BE2C (cell line): ENCODE measurements around the gene GTF2I.

Source experiments
- DNase-seq: peaks from one replicate; pipeline ENCODE4 v3.0.0-alpha.2; 2020
- H3K27me3 ChIP-seq: fragments of 250-450 bp; sonication (Bioruptor Pico); 2 replicates; pipeline ENCODE4 v1.5.1; 2020; ENCODE audit warnings: mild to moderate bottlenecking
- H3K36me3 ChIP-seq: fragments of 250-450 bp; sonication (Bioruptor Pico); 2 replicates; pipeline ENCODE4 v1.5.1; 2020; ENCODE audit warnings: mild to moderate bottlenecking
- H3K4me1 ChIP-seq: fragments of 250-450 bp; sonication (Bioruptor Pico); 2 replicates; pipeline ENCODE4 v1.5.1; 2020
- H3K4me3 ChIP-seq: 2 replicates; pipeline ENCODE4 v1.5.1; 2011; ENCODE audit warnings: low read depth, low read length
- H3K9me3 ChIP-seq: fragments of 250-450 bp; sonication (Bioruptor Pico); 2 replicates; pipeline ENCODE4 v1.5.1; 2020
- CTCF ChIP-seq: IDR thresholded peaks from 2 replicates; pipeline ENCODE4 v1.5.1; 2012; ENCODE audit warnings: mild to moderate bottlenecking, low read depth, low read length

GTF2I gene

GRCh38 chr7:74622228-74622749 lies 35.2 kb upstream of the GTF2I start:
- DNase-seq, result no peak
- peaks cover 5% of the 10 kb centered on the region for H3K4me1 ChIP-seq
- no peak for TF ChIP-seq CTCF
- H3K27me3 ChIP-seq, result no peaks in the 10 kb centered on the region
- no peaks in the 10 kb centered on the region for H3K9me3 ChIP-seq
- no peaks in the 10 kb centered on the region for H3K36me3 ChIP-seq
- H3K4me3 ChIP-seq, result no peak overlapping the region

- Histone ChIP-seq H3K27me3 (no peaks in the 10 kb centered on the region), H3K4me1 (peaks cover 12% of the 10 kb centered on the region), H3K4me3 (no peak overlapping the region), H3K36me3 (no peaks in the 10 kb centered on the region), H3K9me3 (no peaks in the 10 kb centered on the region)
- no peak for TF ChIP-seq CTCF
- DNase-seq, result no peak
Observed at GRCh38 chr7:74623135-74623534, 34.4 kb upstream of the GTF2I start.

DNA sequence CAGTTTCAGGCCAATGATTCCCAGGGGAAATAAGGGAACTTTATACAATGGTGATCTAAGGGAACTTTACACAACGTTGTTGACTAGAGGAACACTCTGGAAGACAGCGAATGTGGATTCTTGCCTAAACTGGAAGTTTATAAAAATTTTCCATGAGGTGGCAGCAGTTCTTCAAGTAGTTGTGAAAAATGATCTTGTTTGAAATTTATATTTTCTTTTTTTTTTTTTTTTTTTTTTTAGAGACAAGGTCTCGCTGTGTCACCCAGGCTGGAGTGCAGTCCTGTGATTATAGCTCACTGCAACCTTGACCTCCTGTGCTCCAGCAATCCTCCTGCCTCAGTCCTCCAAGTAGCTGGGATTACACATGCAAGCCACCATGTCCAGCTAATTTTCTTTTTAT lies 32.1 kb upstream of the GTF2I start:
- TF ChIP-seq CTCF, result no peak
- H3K4me1 ChIP-seq, result peaks cover 10% of the 10 kb centered on the region; the same call in 1 of the 2 replicates
- no peak overlapping the region for H3K4me3 ChIP-seq
- H3K36me3 ChIP-seq, result no peaks in the 10 kb centered on the region
- H3K9me3 ChIP-seq, result no peaks in the 10 kb centered on the region
- no peak for DNase-seq
- H3K27me3 ChIP-seq, result no peaks in the 10 kb centered on the region

GRCh38 chr7:74627661-74628411 lies 29.7 kb upstream of the GTF2I start:
- peak; percentile 46 for DNase-seq
- Histone ChIP-seq H3K4me3 (no peak overlapping the region), H3K9me3 (no peaks in the 10 kb centered on the region), H3K36me3 (no peaks in the 10 kb centered on the region), H3K27me3 (no peaks in the 10 kb centered on the region), H3K4me1 (peaks cover 10% of the 10 kb centered on the region; the same call in 1 of the 2 replicates)
- no peak for TF ChIP-seq CTCF

DNA sequence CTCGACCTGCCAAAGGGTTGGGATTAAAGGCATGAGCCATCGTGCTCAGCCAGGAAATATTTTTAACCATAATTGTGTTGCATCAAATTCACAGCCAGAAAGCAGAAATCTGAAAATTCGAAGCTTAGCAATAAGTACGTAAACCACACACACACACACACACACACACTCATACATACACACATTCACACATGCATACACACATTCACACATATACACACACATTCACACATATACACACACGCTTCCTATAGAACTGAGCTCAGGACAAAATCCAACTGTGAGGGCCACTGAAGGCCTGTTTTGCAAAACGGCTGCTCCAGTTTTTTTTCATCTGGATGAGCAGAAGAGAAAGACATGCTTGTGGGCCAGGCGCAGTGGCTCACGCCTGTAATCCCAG lies 25.0 kb upstream of the GTF2I start:
- TF ChIP-seq CTCF, result no peak
- no peaks in the 10 kb centered on the region for H3K9me3 ChIP-seq
- no peak for DNase-seq
- H3K36me3 ChIP-seq, result no peaks in the 10 kb centered on the region
- peaks cover 9% of the 10 kb centered on the region; the same call in 1 of the 2 replicates for H3K4me1 ChIP-seq
- H3K27me3 ChIP-seq, result no peaks in the 10 kb centered on the region
- no peak overlapping the region for H3K4me3 ChIP-seq

DNA sequence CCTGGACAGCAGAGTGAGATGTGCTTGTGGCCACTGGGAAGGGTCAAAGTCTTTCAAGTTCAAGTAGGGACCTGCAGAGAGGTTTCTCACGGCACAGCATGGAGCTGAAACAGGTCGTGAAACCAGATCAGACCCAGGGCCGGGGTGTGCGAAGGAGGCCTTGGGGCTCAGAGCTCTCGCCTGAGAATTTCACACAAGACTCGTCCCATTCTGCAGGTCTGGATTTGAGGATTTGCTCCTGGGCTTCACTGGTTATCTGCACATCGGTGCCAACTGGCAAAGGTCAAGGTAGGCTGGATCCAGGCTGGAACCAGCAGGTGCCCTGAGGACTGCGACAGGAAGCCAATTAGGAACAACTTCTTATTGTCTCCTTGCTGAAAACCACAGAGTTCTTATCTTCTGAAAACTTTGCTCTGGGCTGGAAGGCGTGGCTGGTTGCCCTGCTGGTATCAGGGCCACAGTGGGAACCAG lies 24.0 kb upstream of the GTF2I start:
- Histone ChIP-seq H3K4me3 (no peak overlapping the region), H3K4me1 (no peaks in the 10 kb centered on the region), H3K27me3 (no peaks in the 10 kb centered on the region), H3K9me3 (no peaks in the 10 kb centered on the region), H3K36me3 (no peaks in the 10 kb centered on the region)
- no peak for DNase-seq
- TF ChIP-seq CTCF, result no peak
